ENCODE measurements around the gene TPRA1. TPM values are rescaled to one million over a fixed set of nuclear protein-coding genes. Genes with fewer than 3 reads are reported as not detected.

The TPRA1 gene
- total RNA-seq, 1 experiment from 2014 or later: 58.5 TPM

DNA sequence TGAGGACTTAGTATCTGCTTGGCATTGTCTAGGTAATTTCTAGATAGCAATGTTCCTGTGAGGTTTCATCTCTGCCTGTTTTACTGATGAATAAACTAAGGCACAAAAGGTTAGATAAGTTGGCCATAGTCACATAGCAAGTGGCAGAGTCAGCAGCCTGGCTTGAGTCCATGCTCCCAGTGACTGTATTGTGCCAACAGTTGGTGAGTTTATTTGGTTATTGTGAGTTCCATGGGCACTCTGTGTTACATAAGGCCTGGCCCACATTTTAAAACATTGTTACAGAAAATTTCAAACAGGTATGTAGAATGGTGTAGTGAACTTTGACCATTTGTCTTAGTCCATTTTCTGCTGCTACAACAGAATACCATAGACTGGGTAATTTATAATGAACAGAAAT, 22.9 kb upstream of the TPRA1 start:
- H3K4me2 ChIP-seq: no peak overlapping the region
- H3K27me3 ChIP-seq (ENCODE audit: insufficient read depth, low read depth): no peaks in the 10 kb centered on the region
- no peaks in the 10 kb centered on the region for H3F3A ChIP-seq (ENCODE audit: insufficient read depth, low read depth)
- H3K36me3 ChIP-seq (ENCODE audit: low read depth): peaks cover 17% of the 10 kb centered on the region
- H3K4me3 ChIP-seq: no peak overlapping the region
- H3K9me3 ChIP-seq (ENCODE audit: insufficient read depth, low read depth): no peaks in the 10 kb centered on the region
- intact Hi-C loops (cut with micrococcal nuclease; ENCODE audit: unreplicated experiment): no loop called here
- BruUV-seq (replicated peaks): no TSS peak
- H3K4me1 ChIP-seq (replicated peaks; ENCODE audit: insufficient read depth): no peaks in the 10 kb centered on the region
- TF ChIP-seq, protein P1, sequence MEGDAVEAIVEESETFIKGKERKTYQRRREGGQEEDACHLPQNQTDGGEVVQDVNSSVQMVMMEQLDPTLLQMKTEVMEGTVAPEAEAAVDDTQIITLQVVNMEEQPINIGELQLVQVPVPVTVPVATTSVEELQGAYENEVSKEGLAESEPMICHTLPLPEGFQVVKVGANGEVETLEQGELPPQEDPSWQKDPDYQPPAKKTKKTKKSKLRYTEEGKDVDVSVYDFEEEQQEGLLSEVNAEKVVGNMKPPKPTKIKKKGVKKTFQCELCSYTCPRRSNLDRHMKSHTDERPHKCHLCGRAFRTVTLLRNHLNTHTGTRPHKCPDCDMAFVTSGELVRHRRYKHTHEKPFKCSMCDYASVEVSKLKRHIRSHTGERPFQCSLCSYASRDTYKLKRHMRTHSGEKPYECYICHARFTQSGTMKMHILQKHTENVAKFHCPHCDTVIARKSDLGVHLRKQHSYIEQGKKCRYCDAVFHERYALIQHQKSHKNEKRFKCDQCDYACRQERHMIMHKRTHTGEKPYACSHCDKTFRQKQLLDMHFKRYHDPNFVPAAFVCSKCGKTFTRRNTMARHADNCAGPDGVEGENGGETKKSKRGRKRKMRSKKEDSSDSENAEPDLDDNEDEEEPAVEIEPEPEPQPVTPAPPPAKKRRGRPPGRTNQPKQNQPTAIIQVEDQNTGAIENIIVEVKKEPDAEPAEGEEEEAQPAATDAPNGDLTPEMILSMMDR (conservative IDR thresholded peaks at IDR 0.05): no peak
- no peak for TF ChIP-seq EZH2 (IDR thresholded peaks at IDR 0.05; ENCODE audit: low read depth)
- no peaks in the 10 kb centered on the region for H4K20me1 ChIP-seq (ENCODE audit: insufficient read depth)
- DNase-seq: no peak
- H3K27ac ChIP-seq: no peak overlapping the region
- CTCF ChIA-PET: no interaction called here
- no peaks in the 10 kb centered on the region for H3K79me2 ChIP-seq (ENCODE audit: low read depth)
- H3K9me2 ChIP-seq (ENCODE audit: insufficient read depth): no peaks in the 10 kb centered on the region
- POLR2A ChIA-PET (ENCODE audit: unreplicated experiment): no interaction called here
- no peak overlapping the region for H2AFZ ChIP-seq

DNA sequence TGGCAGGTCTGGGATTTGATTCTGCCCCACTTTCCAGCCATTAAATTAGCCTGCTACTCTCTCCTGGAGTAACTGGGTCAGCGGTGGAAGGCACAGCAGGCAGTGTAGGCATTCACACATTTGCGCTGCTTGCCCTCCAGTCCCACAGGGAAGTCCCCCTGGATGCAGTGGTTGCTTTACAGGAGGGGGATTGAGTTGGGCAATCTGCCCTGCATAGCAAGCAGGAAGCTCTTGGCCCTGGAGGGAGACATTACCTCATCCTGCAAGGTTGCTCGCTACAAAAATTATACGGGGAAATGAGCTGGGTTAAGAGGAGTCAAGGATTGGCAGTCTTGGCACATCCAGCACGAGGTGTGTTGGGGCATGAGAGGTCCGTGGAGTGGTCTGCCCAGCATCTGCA, 22.4 kb upstream of the TPRA1 start:
- ChIA-PET CTCF (no interaction called here), POLR2A (ENCODE audit: unreplicated experiment) (no interaction called here)
- no peak for DNase-seq
- H3K4me3 ChIP-seq: no peak overlapping the region
- no peaks in the 10 kb centered on the region for H3K4me1 ChIP-seq (replicated peaks; ENCODE audit: insufficient read depth)
- H3K4me2 ChIP-seq: no peak overlapping the region
- H3F3A ChIP-seq (ENCODE audit: insufficient read depth, low read depth): no peaks in the 10 kb centered on the region
- no TSS peak for BruUV-seq (replicated peaks)
- no peaks in the 10 kb centered on the region for H4K20me1 ChIP-seq (ENCODE audit: insufficient read depth)
- H2AFZ ChIP-seq: no peak overlapping the region
- H3K9me2 ChIP-seq (ENCODE audit: insufficient read depth): no peaks in the 10 kb centered on the region
- H3K9me3 ChIP-seq (ENCODE audit: insufficient read depth, low read depth): no peaks in the 10 kb centered on the region
- intact Hi-C loops (cut with micrococcal nuclease; ENCODE audit: unreplicated experiment): no loop called here
- no peak overlapping the region for H3K27ac ChIP-seq
- H3K79me2 ChIP-seq (ENCODE audit: low read depth): no peaks in the 10 kb centered on the region
- TF ChIP-seq, protein P1 (conservative IDR thresholded peaks at IDR 0.05): no peak
- no peak for TF ChIP-seq EZH2 (IDR thresholded peaks at IDR 0.05; ENCODE audit: low read depth)
- peaks cover 17% of the 10 kb centered on the region for H3K36me3 ChIP-seq (ENCODE audit: low read depth)
- no peaks in the 10 kb centered on the region for H3K27me3 ChIP-seq (ENCODE audit: insufficient read depth, low read depth)

DNA sequence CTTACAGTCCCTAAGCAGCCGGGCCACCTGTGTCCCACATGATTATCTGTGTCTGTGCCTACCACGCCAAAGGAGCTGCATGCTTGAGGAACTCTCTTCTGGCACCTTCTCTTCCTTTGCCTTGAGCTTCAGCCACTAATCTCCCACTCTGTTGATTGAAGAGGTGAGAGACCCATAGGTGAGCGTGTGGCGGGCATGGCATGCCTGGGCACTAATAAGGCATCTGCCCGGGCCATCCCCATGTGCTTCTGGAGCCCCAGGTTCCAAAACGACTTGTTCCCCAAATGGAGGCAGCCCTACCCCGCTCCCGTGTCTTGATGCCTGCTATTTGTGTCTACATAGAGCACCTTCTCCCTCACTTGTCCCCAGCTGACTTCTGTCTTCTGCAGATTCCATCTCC, 20.7 kb upstream of the TPRA1 start:
- peaks cover 9% of the 10 kb centered on the region for H3K36me3 ChIP-seq (ENCODE audit: low read depth)
- H2AFZ ChIP-seq: no peak overlapping the region
- H3K4me1 ChIP-seq (replicated peaks; ENCODE audit: insufficient read depth): no peaks in the 10 kb centered on the region
- no TSS peak for BruUV-seq (replicated peaks)
- no peaks in the 10 kb centered on the region for H3K9me3 ChIP-seq (ENCODE audit: insufficient read depth, low read depth)
- CTCF ChIA-PET: no interaction called here
- no peaks in the 10 kb centered on the region for H3K9me2 ChIP-seq (ENCODE audit: insufficient read depth)
- H3F3A ChIP-seq (ENCODE audit: insufficient read depth, low read depth): no peaks in the 10 kb centered on the region
- H3K4me2 ChIP-seq: no peak overlapping the region
- POLR2A ChIA-PET (ENCODE audit: unreplicated experiment): no interaction called here
- no peak overlapping the region for H3K27ac ChIP-seq
- no peaks in the 10 kb centered on the region for H3K27me3 ChIP-seq (ENCODE audit: insufficient read depth, low read depth)
- intact Hi-C loops (cut with micrococcal nuclease; ENCODE audit: unreplicated experiment): no loop called here
- DNase-seq: no peak
- no peak overlapping the region for H3K4me3 ChIP-seq
- H3K79me2 ChIP-seq (ENCODE audit: low read depth): no peaks in the 10 kb centered on the region
- TF ChIP-seq, protein P1 (conservative IDR thresholded peaks at IDR 0.05): no peak
- no peak for TF ChIP-seq EZH2 (IDR thresholded peaks at IDR 0.05; ENCODE audit: low read depth)
- H4K20me1 ChIP-seq (ENCODE audit: insufficient read depth): no peaks in the 10 kb centered on the region

Data from PC-9 (cell line).